Bone marrow (tissue), 2 donors: ENCODE measurements around the gene TMEM132C.

Experiments used
- DNase-seq, 2 donors: peaks; one replicate each; lab custom pipeline; 2025; lab: John Stamatoyannopoulos, UW

TMEM132C gene

DNA sequence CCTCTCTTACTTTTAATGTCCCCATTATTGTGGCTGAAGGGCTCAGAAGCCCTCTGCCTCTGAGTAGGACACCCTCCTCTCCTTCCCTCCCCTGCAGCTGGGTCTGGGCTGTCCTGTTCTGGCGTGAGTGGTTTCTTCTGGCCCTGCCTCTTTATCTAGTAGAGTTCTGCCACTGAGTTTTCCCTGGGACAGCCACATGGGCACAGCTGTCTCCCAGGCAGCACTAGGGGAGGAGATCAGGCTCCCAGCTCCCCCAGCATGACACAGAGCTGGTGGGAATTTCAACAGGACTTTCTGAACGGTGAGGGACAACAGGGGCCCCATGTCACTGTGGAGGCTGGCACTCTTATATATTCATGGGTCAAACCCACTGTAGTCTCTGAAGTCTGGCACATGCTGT, 21.4 kb downstream of the TMEM132C start:
- no peak for DNase-seq

DNA sequence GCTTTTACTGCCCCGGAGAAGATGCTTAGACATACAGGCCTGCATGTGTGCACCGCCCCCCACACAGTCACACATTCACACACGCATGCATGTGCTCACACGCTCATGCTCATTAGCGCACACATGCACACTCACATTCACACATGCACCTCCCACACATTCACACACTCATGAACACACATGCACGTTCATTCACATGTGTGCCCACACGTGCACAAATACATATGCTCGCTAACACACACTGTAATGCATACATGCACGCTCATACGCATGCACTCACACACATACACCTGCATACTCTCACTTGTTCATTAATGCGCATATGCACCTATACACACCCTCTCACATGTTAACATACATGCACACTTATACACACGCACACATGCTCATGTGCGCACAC, 21.9 kb downstream of the TMEM132C start:
- DNase-seq: no peak

DNA sequence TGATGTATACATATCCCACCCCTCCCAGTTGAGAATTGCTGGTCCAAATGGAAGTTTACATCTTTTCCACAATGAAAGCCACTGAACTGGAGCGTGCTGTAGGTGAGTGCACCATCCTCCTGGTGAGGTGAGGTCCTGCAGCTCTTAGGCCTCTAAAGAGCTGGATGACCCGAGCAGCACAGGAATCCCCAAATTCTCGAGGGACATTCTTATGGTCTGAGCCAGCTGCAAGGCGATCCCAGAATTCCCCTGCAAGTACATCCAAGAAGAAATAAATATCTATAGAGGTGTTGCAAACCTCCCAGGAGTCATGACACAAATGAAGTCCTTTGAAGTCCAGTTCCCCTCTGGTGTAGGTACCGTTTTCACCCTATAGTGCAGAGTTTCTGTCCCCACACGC, 24.0 kb downstream of the TMEM132C start:
- DNase-seq: no peak

DNA sequence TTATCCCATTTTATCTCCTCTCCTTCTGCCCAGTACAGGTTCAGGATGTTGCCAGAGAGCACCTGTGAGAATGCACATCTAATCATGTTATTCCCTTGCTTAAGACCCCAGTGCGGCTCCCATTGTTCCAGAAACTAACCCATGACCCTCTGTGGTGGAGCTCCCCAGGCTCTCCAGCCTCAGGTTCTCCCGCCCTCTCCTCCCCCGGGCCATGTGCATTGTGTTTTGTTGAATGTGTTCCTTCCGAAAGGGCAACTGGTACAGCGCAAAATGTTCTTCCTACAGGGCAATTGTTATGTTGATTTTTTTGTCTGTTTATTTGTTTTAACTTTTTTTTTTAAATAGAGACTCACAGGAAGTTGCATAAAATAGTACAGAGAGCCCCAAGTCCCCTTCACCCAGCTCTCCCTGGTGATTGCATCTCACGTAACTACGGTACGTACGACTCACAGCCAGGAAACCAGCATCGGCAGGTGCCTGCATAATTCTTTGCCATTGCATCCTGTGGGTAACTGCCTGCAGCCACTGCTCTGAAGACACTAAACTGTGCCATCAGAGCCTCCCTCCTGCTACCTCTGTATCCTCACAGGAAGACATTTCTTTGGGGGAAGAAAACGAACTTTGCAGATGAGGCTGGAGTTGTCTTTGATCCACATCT, 31.2 kb downstream of the TMEM132C start:
- DNase-seq: no peak

DNA sequence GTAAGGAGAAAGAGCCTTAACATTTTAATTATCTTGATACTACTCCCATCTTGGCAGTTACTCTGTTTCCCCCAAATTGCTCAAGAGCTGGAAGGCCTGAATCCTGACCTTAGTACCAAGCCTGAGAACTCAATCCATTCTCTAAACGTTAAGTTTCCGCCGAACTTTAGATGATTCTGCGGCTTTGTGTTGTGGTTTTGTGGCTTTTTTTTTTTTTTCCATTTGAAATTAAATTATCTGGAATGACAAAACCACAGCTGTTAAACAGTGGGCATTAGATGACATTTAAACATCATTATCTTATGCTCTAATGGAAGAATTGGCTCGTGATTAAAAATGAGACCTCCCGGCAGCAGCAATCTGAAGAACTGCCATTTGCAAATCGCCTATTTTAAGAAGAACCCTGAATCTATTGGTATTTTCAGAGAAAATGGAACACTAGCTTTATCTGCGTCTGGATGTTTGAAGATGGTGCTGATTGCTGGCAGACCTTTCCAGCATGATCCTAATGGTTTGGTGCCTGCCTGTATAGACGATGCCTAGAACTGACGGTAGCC, 38.4 kb downstream of the TMEM132C start:
- no peak for DNase-seq

DNA sequence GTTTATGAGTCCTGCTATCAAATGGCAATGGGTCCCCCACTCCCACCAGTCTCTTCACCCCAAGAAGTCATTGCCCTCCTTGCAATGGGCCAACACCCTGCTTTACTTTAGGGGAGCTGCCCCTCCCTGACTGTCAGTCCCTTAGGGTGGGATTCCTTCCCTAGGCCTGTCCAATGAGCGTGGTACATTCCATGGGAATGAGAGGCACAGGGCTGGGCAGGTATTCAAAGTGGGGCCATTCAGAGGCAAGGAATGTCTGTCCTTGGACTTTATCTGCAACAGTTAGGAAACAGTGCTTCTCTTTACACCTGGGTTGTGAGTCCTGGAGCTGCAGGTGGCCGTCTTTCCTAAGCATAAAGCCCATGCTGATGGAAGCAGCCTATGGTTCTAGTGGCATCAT, 40.8 kb downstream of the TMEM132C start:
- no peak for DNase-seq

DNA sequence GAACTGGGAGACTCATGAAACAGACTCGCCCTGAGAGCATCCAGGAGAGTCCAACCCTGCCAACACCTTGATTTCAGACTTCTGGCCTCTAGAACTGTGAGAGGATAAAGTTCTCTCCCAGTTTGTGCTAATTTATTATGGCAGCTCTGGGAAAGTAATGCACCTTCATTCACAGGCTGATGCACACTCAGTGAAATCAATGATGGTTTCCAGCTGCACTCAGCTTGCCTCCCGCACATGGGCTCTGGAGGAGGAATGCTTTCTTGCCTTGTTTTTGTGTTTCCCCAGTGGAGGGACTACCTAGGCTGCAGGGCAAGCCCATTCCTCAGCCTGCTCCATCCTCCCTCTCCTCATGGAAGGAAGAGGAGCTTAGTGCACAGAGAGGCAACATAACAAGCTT, 45.7 kb downstream of the TMEM132C start:
- DNase-seq: no peak

DNA sequence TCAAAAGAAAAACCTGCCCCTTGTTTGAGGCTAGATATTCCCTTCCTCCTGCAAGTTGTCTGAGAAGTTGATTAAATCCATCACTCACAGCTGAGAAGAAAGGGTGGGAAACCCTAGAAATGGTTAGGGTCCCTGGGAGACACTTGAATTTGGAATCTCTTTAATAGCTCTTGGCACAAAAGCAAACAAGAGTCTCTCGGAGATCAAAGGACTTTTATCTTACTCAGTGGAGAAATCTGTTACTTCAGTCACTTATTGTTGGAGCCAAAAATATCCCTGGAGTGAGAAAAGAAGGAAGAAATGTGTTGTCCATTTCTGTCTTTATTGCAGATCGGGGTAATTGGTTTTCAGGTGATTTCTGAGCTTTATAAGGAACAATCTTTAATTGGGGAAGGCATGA, 47.0 kb downstream of the TMEM132C start:
- no peak for DNase-seq

DNA sequence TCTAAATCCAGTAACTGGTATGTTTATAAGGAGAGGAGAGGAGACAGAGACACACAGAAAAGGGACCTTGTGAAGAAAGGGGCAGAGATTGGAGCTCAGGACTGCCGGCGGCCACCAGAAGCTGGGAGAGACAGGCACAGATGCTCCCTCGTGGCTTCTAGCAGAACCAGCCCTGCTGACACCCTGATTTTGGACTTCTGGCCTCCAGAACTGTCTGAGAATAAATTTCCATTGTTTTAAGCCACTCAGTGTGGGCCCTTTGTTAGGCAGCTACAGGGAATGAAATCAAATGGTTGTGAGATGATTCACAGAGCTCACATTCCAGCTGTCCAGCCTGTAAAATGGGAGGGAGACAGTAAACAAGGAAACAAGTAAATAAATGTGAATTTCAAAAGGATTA, 47.6 kb downstream of the TMEM132C start:
- no peak for DNase-seq

DNA sequence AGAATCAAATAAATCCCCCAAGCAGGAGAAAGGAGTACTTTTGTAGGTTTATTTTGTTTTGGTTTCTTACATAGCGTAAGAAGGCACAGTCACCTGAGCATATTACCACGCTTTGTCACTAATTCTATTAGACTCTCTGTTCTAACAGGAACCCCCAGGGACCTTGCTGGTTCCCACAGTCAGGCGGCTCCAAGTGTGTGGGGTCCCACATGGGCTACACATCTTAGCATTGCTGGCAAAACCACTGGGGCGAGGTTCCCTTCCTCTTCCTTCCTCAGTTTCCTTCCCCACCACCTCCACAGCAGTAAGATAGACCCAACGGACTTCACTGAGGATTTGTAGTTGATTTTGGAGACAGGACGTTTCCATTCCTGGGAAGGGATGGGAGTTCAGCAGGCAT, 49.1 kb downstream of the TMEM132C start:
- DNase-seq: no peak

DNA sequence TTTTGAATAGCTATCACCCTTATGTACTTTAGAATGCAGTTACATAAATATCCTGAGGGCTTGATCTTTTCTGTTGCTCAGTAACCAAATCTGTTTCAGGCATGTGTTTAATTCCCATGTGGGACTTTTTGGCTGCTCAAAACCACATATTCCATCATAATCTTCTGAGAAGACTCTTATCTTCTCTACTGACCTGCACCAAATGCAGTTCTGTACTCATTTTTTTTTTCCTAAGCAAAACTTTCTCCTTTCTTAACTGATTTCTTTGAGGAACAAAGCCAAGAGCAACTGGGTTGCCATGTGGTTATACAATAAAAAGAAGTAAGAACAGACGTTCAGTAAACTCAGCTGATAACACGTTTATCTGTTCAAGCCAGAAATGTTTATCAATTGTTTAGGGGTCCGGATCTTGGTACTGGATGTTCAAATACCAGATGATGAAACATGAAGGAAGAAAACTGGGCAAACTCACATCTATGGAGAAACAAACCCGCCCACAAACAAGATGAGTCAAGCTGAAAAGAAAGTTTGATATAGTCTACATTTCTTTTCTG, 50.1 kb downstream of the TMEM132C start:
- no peak for DNase-seq

DNA sequence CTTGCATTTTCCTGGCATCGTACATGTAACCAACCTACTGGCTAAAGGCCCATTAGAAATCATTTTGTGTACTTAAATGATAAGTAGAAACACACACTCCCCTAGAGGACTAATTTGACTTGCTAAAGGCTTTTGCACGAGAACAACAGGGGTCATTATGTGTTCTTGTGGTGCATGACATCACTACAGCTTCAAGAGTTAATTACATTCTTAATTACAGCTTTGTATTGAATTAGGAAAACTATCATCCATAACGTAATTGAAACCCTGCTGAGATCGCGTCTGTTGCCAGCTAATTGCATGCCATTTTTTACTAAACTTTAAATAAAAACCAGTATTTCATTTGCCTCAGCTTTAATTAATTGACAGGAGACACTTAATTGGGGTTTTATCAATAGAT, 51.4 kb downstream of the TMEM132C start:
- no peak for DNase-seq

DNA sequence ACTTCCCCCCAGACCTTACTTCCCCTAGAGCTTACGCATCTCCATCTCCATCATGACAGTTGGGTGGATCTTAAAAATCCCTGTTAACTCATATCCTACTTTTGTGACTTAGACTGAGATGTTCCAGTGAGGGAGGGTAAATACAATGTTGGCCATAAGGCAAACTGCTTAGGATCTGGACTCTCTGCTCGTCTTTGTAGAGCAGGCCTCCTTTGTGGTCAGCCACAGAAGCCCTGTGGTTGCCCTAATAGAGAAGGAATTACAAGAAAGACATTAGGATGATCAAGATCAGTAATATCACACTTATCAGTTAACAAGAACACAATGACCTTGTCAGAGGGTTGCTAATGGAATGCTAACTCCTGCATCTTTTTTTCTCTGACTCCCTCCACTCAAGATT, 52.0 kb downstream of the TMEM132C start:
- no peak for DNase-seq

DNA sequence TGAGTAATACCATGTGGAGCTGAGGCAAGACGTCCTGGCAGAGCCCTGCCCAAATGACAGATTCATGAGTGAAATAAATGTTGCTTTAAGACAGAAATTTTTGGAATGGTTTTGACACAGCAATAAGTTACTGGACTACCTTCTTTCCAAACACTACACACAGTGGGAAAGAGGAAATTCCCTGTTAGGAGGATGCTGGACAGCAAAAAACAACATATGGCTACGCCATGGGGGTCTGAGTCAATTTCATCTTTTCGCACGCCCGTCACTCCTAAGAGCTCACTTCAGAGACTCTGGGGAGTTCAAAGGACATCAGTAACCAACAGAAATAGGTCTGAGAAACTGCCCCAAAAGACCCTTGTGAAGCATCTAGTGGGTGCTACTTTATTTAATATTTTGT, 55.4 kb downstream of the TMEM132C start:
- DNase-seq: no peak

DNA sequence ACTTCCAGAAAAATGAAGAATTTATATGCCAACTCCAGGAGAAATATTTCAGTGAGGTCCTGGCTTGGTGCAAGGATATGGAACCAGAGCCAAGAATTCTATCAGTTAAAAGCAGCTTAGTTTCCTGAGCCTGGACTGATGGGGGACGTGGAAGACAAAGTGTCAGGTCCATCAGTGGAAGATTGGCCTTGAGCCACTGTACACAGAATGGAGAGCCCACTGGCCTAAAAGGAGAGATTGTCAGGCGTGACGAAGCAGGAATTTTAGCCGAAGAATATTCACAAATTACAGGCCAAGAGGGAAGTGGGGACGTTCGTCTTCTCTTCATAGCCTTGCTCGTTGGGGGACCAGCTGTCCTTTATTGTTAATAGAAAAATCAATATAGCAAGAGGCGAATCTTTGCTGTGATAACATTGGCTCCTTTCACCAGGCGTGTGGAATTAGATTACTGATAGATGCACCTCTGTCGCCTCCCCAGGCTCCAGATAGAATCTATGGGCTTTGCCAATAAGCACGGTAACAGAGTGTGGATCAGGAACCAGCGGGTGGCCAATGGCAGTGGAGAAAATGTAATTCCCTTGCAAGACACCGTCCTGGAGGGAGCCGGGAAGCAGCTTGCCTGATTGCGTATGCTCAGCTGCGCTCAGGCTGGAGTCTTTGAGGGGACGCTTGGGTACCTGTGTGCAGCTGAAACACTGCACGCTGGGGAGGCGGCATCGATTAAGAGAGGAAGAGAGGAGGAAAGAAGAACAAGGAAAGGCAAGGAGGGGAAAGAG, 56.4 kb downstream of the TMEM132C start:
- DNase-seq: no peak

DNA sequence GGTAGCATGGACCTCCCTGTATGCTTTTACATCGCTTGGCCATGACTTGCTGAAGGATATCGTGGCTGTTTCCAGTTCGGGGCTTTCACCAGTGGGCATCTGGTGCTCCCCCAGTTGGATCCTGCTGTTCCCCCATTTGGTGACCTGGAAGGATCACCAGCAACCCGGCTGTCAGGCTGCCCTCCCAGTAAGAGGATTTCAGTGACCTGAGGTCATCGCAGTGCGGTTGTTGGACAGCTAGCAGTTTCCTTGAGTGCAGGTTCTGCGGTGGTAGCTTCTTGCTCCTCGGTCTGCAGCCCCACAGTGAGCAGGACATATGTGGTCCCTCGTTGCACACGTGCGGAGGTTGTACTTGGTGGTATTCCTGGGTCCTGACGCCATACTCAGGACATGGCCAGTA, 58.7 kb downstream of the TMEM132C start:
- no peak for DNase-seq

DNA sequence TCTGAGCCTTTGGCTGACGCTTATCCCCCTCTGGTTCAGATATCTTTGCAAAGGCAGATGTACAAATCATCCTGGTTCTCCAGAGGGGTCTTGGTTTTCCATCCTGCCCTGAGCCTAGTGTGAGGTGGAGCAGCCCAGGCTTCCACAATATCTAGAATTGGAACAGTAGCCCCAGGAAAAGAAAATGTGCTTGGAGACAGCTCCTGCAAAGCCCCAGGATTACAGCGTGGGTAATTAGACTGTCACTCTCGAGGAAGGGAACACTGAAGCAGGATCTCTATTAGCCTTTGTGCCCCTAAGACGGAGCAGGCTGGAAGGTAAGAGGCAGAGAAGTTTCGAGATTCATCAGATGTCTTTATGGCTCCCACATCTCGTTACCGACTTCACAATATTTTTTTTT, 59.4 kb downstream of the TMEM132C start:
- no peak for DNase-seq

DNA sequence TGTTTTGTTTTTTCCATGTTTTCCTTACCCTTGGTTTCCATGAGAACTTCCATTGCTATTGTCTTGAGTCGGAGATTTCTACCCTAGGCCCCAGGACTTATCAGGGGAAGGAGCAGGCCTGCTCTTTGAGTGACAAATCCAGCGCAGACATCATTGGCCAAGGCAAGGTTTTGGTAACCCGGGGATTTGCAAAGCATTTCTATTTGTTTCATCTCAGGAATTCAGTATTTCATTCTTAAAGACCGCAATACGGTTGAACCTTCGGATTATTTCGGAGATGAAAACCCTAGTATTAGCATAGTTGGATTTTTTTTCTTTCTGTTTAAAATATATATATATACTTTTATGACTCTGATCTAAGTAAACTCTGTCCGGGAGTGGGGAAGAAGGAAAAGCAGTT, 62.0 kb downstream of the TMEM132C start:
- DNase-seq: no peak

DNA sequence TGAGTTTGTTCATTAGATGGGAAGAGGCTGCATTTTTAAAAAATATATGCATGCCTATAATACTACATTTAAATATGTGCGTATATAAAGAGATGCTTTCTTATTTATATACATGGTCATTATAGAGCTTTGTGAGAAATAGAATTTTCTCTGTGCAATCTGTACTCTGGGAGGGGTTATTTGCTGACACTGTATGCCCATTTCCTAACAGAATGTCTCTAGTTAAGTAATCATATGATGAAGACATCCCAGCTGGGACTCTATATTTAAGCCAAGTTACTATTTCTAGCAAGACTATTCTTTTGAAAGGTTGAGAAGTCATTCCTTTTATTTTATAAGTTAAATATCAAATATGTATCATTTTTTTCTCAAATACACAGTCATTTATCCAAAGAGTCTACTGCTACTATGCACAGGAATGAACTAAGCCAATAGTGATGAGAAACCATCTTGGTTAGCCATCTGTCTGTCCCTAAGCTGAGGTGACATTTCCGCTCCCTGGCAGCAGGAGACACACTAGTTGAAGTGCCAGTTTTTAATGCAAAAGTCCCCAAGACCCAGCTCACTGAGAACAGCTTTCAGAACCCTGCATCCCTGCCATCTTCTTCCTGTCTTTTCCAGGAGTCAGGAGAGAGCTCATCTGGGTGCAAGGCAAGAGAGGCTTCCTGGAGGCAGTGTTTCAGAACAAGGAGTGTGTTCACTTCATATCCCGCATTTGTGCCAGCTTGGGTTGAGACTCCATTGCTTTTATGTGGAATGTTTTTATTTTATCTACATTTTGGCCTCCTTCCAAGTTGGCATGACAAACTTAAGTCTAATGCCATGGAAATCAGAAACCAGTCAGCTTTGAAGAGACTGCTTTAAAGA, 69.5 kb downstream of the TMEM132C start:
- no peak for DNase-seq

DNA sequence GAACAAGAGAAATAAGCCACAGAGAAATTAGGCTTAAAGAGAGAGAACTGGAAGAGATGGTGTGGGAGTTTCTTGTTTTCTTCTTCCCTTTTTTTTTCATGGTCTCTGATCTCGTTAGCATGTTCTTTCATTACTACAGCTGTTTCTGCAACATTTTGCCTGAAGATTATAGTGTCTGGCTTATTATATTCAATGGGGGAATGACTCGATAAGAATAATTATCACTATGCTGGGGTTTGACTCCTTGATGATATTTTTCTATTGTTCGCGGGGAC, 70.0 kb downstream of the TMEM132C start:
- DNase-seq: no peak

DNA sequence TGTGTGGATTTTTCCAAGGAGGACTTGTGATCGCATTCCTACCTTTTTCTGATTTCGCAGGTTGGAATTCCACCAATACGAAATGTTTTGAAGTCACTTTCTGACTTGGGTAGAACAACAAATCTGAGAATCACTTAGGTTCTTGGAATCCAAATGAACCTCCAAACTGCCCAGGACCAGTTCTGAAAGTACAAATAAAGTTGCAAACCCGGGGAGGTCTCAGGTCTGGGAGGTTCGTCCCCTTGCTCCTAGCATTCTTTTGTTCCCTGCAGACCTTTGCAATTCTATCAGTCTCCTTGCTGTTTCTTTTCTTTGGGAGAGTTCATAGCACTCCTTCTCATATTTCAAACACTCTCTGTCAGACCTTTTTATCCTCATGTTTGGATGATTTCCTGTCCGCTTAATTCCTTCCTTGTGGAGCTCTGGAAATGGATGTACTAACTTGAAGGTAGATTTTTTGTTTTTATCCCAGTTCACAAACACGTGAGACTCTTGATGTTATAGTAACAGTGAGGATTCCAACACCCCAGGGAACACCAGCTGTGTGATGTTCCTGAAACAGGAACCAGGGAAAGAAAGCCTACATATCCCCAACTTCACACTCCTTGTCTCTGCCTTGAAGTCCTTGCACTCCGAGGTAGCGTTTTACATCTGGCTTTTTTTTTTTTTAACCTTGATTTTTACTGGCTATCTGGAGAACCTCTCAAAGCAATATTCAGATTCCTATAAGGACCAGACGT, 70.6 kb downstream of the TMEM132C start:
- no peak for DNase-seq
